ENCODE data around the gene SPATA18.
"Not testable (repeated sequence)": the region's sequence is repeated elsewhere in the genome, so short reads cannot be mapped to it uniquely, and the experiment has no call there.

Gene SPATA18

GRCh38 chr4:52051615-52052474, 741 bp downstream of the SPATA18 start:
- DNase-seq (ENCODE audit: low read depth) = no peak

GRCh38 chr4:52052475-52052780, 1.3 kb downstream of the SPATA18 start:
- no peak for DNase-seq (ENCODE audit: low read depth)

- no peak for DNase-seq (ENCODE audit: low read depth)
Observed at GRCh38 chr4:52054254-52054653, 3.1 kb downstream of the SPATA18 start.

- DNase-seq (ENCODE audit: low read depth) = no peak
Observed at GRCh38 chr4:52057196-52057595, 6.1 kb downstream of the SPATA18 start.

- DNase-seq (ENCODE audit: low read depth) = no peak
Observed at GRCh38 chr4:52058275-52058674, 7.2 kb downstream of the SPATA18 start.

GRCh38 chr4:52059372-52059771, 8.3 kb downstream of the SPATA18 start:
- no peak for DNase-seq (ENCODE audit: low read depth)

GRCh38 chr4:52069571-52069970, 18.5 kb downstream of the SPATA18 start:
- no peak for DNase-seq (ENCODE audit: low read depth)

GRCh38 chr4:52071791-52072546, 20.9 kb downstream of the SPATA18 start:
- DNase-seq (ENCODE audit: low read depth) = no peak

- no peak for DNase-seq (ENCODE audit: low read depth)
Observed at GRCh38 chr4:52076731-52077130, 25.6 kb downstream of the SPATA18 start.

GRCh38 chr4:52079659-52080058, 28.6 kb downstream of the SPATA18 start:
- DNase-seq (ENCODE audit: low read depth) = no peak

- no peak for DNase-seq (ENCODE audit: low read depth)
Observed at GRCh38 chr4:52081216-52081615, 30.1 kb downstream of the SPATA18 start.

GRCh38 chr4:52086425-52086824, 35.3 kb downstream of the SPATA18 start:
- DNase-seq (ENCODE audit: low read depth) = not testable (repeated sequence)

- no peak for DNase-seq (ENCODE audit: low read depth)
Observed at GRCh38 chr4:52091801-52092200, 40.7 kb downstream of the SPATA18 start.

GRCh38 chr4:52093466-52093865, 42.4 kb downstream of the SPATA18 start:
- DNase-seq (ENCODE audit: low read depth) = no peak

GRCh38 chr4:52094376-52095145, 43.5 kb downstream of the SPATA18 start:
- DNase-seq (ENCODE audit: low read depth) = no peak

- no peak for DNase-seq (ENCODE audit: low read depth)
Observed at GRCh38 chr4:52095374-52095773, 44.3 kb downstream of the SPATA18 start.

- no peak for DNase-seq (ENCODE audit: low read depth)
Observed at GRCh38 chr4:52096048-52096447, 44.9 kb downstream of the SPATA18 start.

- no peak for DNase-seq (ENCODE audit: low read depth)
Observed at GRCh38 chr4:52098618-52099017, 47.5 kb downstream of the SPATA18 start.

GRCh38 chr4:52099860-52100461, 48.9 kb downstream of the SPATA18 start:
- DNase-seq (ENCODE audit: low read depth) = no peak

GRCh38 chr4:52102587-52102986, 51.5 kb downstream of the SPATA18 start:
- no peak for DNase-seq (ENCODE audit: low read depth)

GRCh38 chr4:52103319-52103718, 52.2 kb downstream of the SPATA18 start:
- no peak for DNase-seq (ENCODE audit: low read depth)

GRCh38 chr4:52105276-52105675, 54.2 kb downstream of the SPATA18 start:
- DNase-seq (ENCODE audit: low read depth) = no peak

Data from stimulated activated CD8-positive, alpha-beta memory T cell treated with anti-CD3 and anti-CD28 coated beads, Interleukin-15, amount 100 ng/mL, for 1 hour (primary cell).